ENCODE measurements around the gene IL17RA. TPM values are rescaled to one million over a fixed set of nuclear protein-coding genes. Genes with fewer than 3 reads are reported as not detected.

IL17RA gene
- total and polyA plus RNA-seq, 2 of the 4 experiments (the other 2 are of a cell fraction), result 5.2 to 15.3 TPM

GRCh38 chr22:17105143-17106129 lies 20.6 kb downstream of the IL17RA start (continued):
- TF ChIP-seq USF2 (IDR thresholded peaks at IDR 0.05; ENCODE audit: low read depth, low read length) (no peak), FOS (IDR thresholded peaks at IDR 0.05; ENCODE audit: low read depth, low read length) (no peak)

- H4K8ac ChIP-seq (ENCODE audit: low read depth in 2 of 2, low read length in 2 of 2), result no peak overlapping the region
- WGBS, 2 experiments (ENCODE audit: extremely low coverage in 2 of 2, insufficient read length in 1 of 2), result no CpG with 5 or more reads among the region's 12 CpGs
- TF ChIP-seq POLR2A (IDR thresholded peaks at IDR 0.05; ENCODE audit: low read depth, low read length) (no peak), CHD1 (IDR thresholded peaks at IDR 0.05; ENCODE audit: low read depth, low read length) (no peak)
- no peak overlapping the region for H2AFZ ChIP-seq (replicated peaks; ENCODE audit: low read length, poor library complexity)
- H2BK120ac ChIP-seq (ENCODE audit: low read depth, low read length), result no peak overlapping the region
- H4K91ac ChIP-seq (ENCODE audit: insufficient read depth, low read depth, low read length), result no peak overlapping the region
- H2BK15ac ChIP-seq (ENCODE audit: low read depth, low read length), result no peak overlapping the region
- H3K23ac ChIP-seq (ENCODE audit: low read depth, low read length), result no peak overlapping the region
- no peak overlapping the region for H2BK20ac ChIP-seq (ENCODE audit: low read depth, low read length)
- no peak overlapping the region for H3K18ac ChIP-seq (ENCODE audit: low read depth, low read length)
- no peak overlapping the region for H3K4me3 ChIP-seq (ENCODE audit: insufficient read depth, low read depth, low read length)
- no peak overlapping the region for H3K9ac ChIP-seq (ENCODE audit: low read depth, low read length)
- no peak overlapping the region for H2AK9ac ChIP-seq (replicated peaks; ENCODE audit: low read depth, low read length, poor library complexity)
- dilution Hi-C loops (cut with HindIII; ENCODE audit: low sequenced_read_pairs, unreplicated experiment), result no loop called here
- peaks cover 65% of the 10 kb centered on the region for H3K36me3 ChIP-seq (ENCODE audit: control insufficient read depth, insufficient read depth, low read length)
- no peak overlapping the region for H3K4ac ChIP-seq (ENCODE audit: low read depth, low read length)
- ATAC-seq (ENCODE audit: low read depth) (no peak), DNase-seq (no peak)
- no peaks in the 10 kb centered on the region for H3K9me3 ChIP-seq (ENCODE audit: control insufficient read depth, insufficient read depth, low read length)
- no peak overlapping the region for H2AK5ac ChIP-seq (ENCODE audit: low read depth, low read length)
- ChIA-PET POLR2A (ENCODE audit: unreplicated experiment) (no interaction called here), CTCF (no interaction called here)
- H3K4me2 ChIP-seq (ENCODE audit: low read depth, low read length), result no peak overlapping the region
- H3K27ac ChIP-seq (ENCODE audit: insufficient read depth, low read length), result no peak overlapping the region
- H3K27me3 ChIP-seq (ENCODE audit: control insufficient read depth, insufficient read depth, low read length), result no peaks in the 10 kb centered on the region
- no peaks in the 10 kb centered on the region for H3K4me1 ChIP-seq (ENCODE audit: control insufficient read depth, insufficient read depth, low read length)
- BruUV-seq (replicated peaks), result no TSS peak
- peaks cover 6% of the 10 kb centered on the region; the same call in 1 of the 2 replicates for H4K20me1 ChIP-seq (ENCODE audit: insufficient read depth, low read length)
- peaks cover 5% of the 10 kb centered on the region for H3K9me1 ChIP-seq (ENCODE audit: insufficient read depth, low read length)
- no peak overlapping the region for H2BK5ac ChIP-seq (ENCODE audit: low read depth, low read length, poor library complexity, severe bottlenecking)
- H3K14ac ChIP-seq (replicated peaks; ENCODE audit: low read depth, low read length), result no peak overlapping the region
- H4K5ac ChIP-seq (ENCODE audit: low read depth, low read length), result no peak overlapping the region
- no peak overlapping the region for H3K56ac ChIP-seq (ENCODE audit: extremely low read depth, insufficient read depth, low read length)
- H3K79me1 ChIP-seq (ENCODE audit: low read depth in 1 of 2, low read length in 2 of 2), result 0 out of 4 replicates have a peak, but pooled peaks cover 0 to 2% of the 10 kb centered on the region in 2 experiments
- intact Hi-C loops (cut with micrococcal nuclease), result no loop called here
- in situ Hi-C loops (cut with MboI; ENCODE audit: low sequenced_read_pairs), result no loop called here
Observed at GRCh38 chr22:17106161-17106784, 21.5 kb downstream of the IL17RA start.
